ENCODE measurements around the gene ARAP3. TPM values are rescaled to one million over a fixed set of nuclear protein-coding genes. Genes with fewer than 3 reads are reported as not detected.

ARAP3 gene
- total and polyA plus RNA-seq, 9 of the 15 experiments (the other 6 are each of a cell fraction or from before 2014, with no cell fraction given): 0.83 to 25.7 (median 6.4) TPM

GRCh38 chr5:141691867-141692532 is 10.0 kb upstream of the ARAP3 start (continued):
- TF ChIP-seq E2F8 (IDR thresholded peaks at IDR 0.05; ENCODE audit: low read depth, partially characterized antibody): no peak
- 0 out of 2 replicates have a peak, but pooled peaks have one; percentile 18 for TF ChIP-seq MYC (IDR thresholded peaks at IDR 0.05; ENCODE audit: low read depth, low read length)
- TF ChIP-seq MYC (CRISPR knock-in tag; IDR thresholded peaks at IDR 0.05; ENCODE audit: borderline replicate concordance, low read depth): no peak
- TF ChIP-seq ASH1L (IDR thresholded peaks at IDR 0.05; ENCODE audit: borderline replicate concordance, low read depth, partially characterized antibody): no peak
- TF ChIP-seq RB1 (IDR thresholded peaks at IDR 0.05; ENCODE audit: low read depth): peak; percentile 92
- TF ChIP-seq POLR2AphosphoS2 (IDR thresholded peaks at IDR 0.05; ENCODE audit: low read length): no peak
- 0 out of 2 replicates have a peak, but pooled peaks have one; percentile 16 for TF ChIP-seq FOSL1 (tag; conservative IDR thresholded peaks at IDR 0.05)
- TF ChIP-seq ARID3A (IDR thresholded peaks at IDR 0.05; ENCODE audit: borderline replicate concordance, low read depth, low read length): no peak
- no peak for TF ChIP-seq LEF1 (IDR thresholded peaks at IDR 0.05)
- TF ChIP-seq NFE2 (IDR thresholded peaks at IDR 0.05; ENCODE audit: low read depth): 0 out of 2 replicates have a peak, but pooled peaks have one; percentile 10
- peak; percentile 43; the same call in 1 of the 2 replicates for TF ChIP-seq MYNN (IDR thresholded peaks at IDR 0.05)
- no peak for TF ChIP-seq MYNN (CRISPR knock-in tag; IDR thresholded peaks at IDR 0.05)
- no peak for TF ChIP-seq TSHZ1 (CRISPR knock-in tag; IDR thresholded peaks at IDR 0.05)
- TF ChIP-seq ZNF431 (CRISPR knock-in tag; IDR thresholded peaks at IDR 0.05): no peak
- peak; percentile 72 for TF ChIP-seq SIN3B (IDR thresholded peaks at IDR 0.05; ENCODE audit: low read depth)
- no peak for TF ChIP-seq SPI1 (IDR thresholded peaks at IDR 0.05; ENCODE audit: borderline replicate concordance, low read depth, low read length)
- peak; percentile 61 to 90; a peak in 3 of 4 replicates for TF ChIP-seq KDM1A (IDR thresholded peaks at IDR 0.05)
- peak; percentile 87; the same call in 1 of the 2 replicates for TF ChIP-seq KLF13 (tag; IDR thresholded peaks at IDR 0.05; ENCODE audit: borderline replicate concordance, low read depth)
- TF ChIP-seq ZNF124 (CRISPR knock-in tag; IDR thresholded peaks at IDR 0.05): no peak
- no peak for TF ChIP-seq ZNF561 (CRISPR knock-in tag; conservative IDR thresholded peaks at IDR 0.05)
- TF ChIP-seq PYGO2 (tag; IDR thresholded peaks at IDR 0.05): no peak
- TF ChIP-seq ZNF224 (CRISPR knock-in tag; IDR thresholded peaks at IDR 0.05): no peak

Measured in K562 (cell line).